Neural crest cell (in vitro differentiated cells): ENCODE results near the gene GLP1R. TPM values are rescaled to one million over a fixed set of nuclear protein-coding genes. Genes with fewer than 3 reads are reported as not detected.

Source experiments
- DNase-seq: peaks from one replicate; pipeline ENCODE4 v3.0.0; 2021; ENCODE audit warnings: low read depth, mixed read lengths, low spot score
- H3K27ac Mint-ChIP-seq: one replicate; pipeline ENCODE4 v1.8.0; 2021; ENCODE audit warnings: mild to moderate bottlenecking, mixed read lengths; ENCODE audit not compliant: unreplicated experiment
- H3K27me3 Mint-ChIP-seq: 2 replicates; pipeline ENCODE4 v1.8.0; 2021; ENCODE audit warnings: low read depth, mild to moderate bottlenecking, mixed read lengths
- H3K36me3 Mint-ChIP-seq: 2 replicates; pipeline ENCODE4 v1.8.0; 2021; ENCODE audit warnings: low read depth, mild to moderate bottlenecking, mixed read lengths
- H3K4me1 Mint-ChIP-seq: 2 replicates; pipeline ENCODE4 v1.8.0; 2021; ENCODE audit warnings: mixed read lengths
- H3K4me3 Mint-ChIP-seq: one replicate; pipeline ENCODE4 v1.8.0; 2021; ENCODE audit warnings: mild to moderate bottlenecking, mixed read lengths
- H3K9me3 Mint-ChIP-seq: 2 replicates; pipeline ENCODE4 v1.8.0; 2021; ENCODE audit warnings: mixed read lengths
- CTCF ChIP-seq: fragments of 200-600 bp; sonication (generic); conservative IDR thresholded peaks from 2 replicates; pipeline ENCODE4 v1.5.0; 2021; ENCODE audit warnings: antibody characterized with exemption, mild to moderate bottlenecking
- total RNA-seq: library from RNA; stranded (reverse); gene quantifications from 2 replicates; pipeline ENCODE4 v1.2.1, GENCODE V29; 2021

Gene GLP1R
- total RNA-seq, 1 donor from 2014 or later, result 0.65 TPM

GRCh38 chr6:39075010-39075686, 26.6 kb downstream of the GLP1R start:
- Mint-ChIP-seq H3K9me3 (peaks cover 5% of the 10 kb centered on the region), H3K4me1 (peaks cover 13% of the 10 kb centered on the region), H3K36me3 (no peaks in the 10 kb centered on the region), H3K27me3 (peaks cover 4% of the 10 kb centered on the region), H3K27ac (peak overlapping the region; percentile 64), H3K4me3 (no peak overlapping the region)
- TF ChIP-seq CTCF, result no peak
- no peak for DNase-seq

- Mint-ChIP-seq H3K4me1 (peaks cover 13% of the 10 kb centered on the region), H3K36me3 (no peaks in the 10 kb centered on the region), H3K4me3 (no peak overlapping the region), H3K27ac (no peak overlapping the region), H3K9me3 (peaks cover 3% of the 10 kb centered on the region), H3K27me3 (peaks cover 4% of the 10 kb centered on the region)
- TF ChIP-seq CTCF, result no peak
- DNase-seq, result no peak
Measured at GRCh38 chr6:39075807-39076622, 27.4 kb downstream of the GLP1R start.

- no peak for DNase-seq
- peaks cover 4% of the 10 kb centered on the region for H3K27me3 Mint-ChIP-seq
- no peaks in the 10 kb centered on the region for H3K36me3 Mint-ChIP-seq
- no peak overlapping the region for H3K4me3 Mint-ChIP-seq
- peaks cover 13% of the 10 kb centered on the region for H3K4me1 Mint-ChIP-seq
- no peak overlapping the region for H3K27ac Mint-ChIP-seq
- no peak for TF ChIP-seq CTCF
- no peaks in the 10 kb centered on the region for H3K9me3 Mint-ChIP-seq
Measured at GRCh38 chr6:39076623-39077535, 28.3 kb downstream of the GLP1R start.

- DNase-seq, result no peak
Measured at GRCh38 chr6:39077882-39078594, 29.5 kb downstream of the GLP1R start.

More at GRCh38 chr6:39077882-39078594, 29.5 kb downstream of the GLP1R start:
- TF ChIP-seq CTCF, result no peak
- H3K36me3 Mint-ChIP-seq, result no peaks in the 10 kb centered on the region
- H3K27ac Mint-ChIP-seq, result no peak overlapping the region
- no peaks in the 10 kb centered on the region for H3K27me3 Mint-ChIP-seq
- H3K9me3 Mint-ChIP-seq, result no peaks in the 10 kb centered on the region
- peaks cover 13% of the 10 kb centered on the region for H3K4me1 Mint-ChIP-seq
- H3K4me3 Mint-ChIP-seq, result no peak overlapping the region
